GM03348 (cell line): ENCODE data around the gene MCUB.
A peak's percentile ranks its signal among the peaks of the same experiment; 100 is the strongest.
"Not testable (repeated sequence)": the region's sequence is repeated elsewhere in the genome, so short reads cannot be mapped to it uniquely, and the experiment has no call there.

Source experiments
- DNase-seq: peaks from one replicate; pipeline ENCODE4 v3.0.0; 2012; ENCODE audit warnings: low spot score

Gene MCUB, protein sequence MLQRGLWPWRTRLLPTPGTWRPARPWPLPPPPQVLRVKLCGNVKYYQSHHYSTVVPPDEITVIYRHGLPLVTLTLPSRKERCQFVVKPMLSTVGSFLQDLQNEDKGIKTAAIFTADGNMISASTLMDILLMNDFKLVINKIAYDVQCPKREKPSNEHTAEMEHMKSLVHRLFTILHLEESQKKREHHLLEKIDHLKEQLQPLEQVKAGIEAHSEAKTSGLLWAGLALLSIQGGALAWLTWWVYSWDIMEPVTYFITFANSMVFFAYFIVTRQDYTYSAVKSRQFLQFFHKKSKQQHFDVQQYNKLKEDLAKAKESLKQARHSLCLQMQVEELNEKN

DNA sequence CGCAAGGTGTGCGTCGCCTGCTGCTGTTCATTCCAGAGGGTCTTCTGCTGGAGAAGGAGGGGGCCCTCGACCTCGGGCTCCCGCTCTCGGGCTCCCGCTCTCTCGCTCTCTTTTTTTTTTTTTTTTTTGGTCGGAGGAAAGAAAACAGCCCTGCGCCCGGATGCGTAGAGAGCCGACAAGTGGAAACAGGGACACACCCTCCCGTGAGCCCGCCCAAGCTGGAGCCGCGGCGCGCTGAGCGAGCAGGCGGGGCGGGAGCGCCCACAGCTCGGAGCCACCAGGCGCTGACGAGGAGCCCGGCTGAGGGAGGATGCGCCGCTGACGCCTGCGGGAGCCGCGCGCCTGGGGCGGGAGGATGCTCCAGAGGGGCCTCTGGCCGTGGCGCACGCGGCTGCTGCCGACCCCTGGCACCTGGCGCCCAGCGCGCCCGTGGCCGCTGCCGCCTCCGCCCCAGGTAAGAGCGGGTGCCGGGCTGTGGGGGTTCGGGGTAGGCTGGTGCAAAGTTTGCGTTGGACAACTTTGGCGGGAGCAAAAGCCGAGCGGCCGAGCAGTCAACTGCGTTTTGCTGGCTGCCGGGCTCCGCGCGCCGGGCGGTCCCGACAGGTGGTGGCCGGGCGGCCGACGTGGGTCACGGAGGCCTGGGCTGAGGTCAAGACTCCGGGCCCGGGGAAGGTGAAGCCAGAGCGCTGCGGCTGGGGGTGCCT lies at the start of gene MCUB:
MCUB (plus strand) TSS at position 264 of the 704 bp plus-strand sequence; CDS start at position 356, 92 bp downstream.
- peak; percentile 96 for DNase-seq

DNA sequence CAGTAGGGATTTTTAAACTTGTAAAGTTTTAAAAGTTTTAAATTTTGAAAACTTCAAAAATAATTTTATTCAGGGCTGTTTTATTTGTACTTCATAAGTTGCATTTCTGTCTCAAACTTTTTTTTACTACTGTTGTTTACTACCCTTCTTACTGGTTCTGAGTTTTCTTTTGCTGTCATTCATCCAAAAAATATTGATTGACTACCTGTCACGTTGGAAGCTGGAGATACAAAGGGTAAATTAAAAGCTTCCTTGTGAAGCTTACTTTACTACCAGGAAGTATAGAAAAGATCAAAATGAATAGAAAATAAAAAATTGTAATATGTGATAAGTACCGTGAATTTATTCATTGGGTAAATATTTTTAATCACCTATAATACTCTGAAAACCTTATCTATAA lies 49.4 kb upstream of the MCUB start:
- DNase-seq, result no peak

DNA sequence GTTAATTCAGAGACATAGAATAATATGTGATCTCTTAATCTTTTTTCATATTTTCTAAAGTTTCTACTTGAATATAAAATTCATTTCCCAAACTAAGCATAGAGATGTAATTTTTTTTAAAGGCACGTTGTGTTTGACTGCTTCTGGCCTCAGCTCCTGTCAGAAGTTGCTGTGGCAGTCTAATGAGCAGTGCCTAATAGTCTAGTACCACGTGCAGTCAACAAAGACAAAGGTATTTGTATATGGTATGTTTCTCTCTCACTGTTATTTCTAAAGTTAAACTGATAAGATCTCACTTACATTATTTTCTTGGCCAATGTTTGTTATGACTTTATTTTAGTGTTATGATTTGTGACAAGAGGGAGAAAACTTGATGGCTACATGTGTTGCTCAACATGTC lies 48.6 kb upstream of the MCUB start:
- no peak for DNase-seq

DNA sequence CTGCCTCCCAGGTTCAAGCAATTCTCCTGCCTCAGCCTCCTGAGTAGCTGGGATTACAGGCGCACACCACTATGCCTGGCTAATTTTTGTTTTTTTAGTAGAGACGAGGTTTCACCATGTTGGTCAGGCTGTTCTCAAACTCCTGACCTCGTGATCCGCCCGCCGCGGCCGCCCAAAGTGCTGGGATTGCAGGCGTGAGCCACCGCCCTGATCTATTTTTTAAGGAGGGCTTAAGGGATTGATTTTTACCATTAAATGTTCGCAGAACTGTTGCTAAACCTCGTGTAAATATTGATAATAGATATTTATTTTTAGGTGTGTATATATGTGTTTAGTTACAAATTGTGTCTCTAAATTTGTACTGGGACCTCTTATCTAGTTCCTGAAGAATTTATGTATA lies 46.7 kb upstream of the MCUB start:
- not testable (repeated sequence) for DNase-seq

DNA sequence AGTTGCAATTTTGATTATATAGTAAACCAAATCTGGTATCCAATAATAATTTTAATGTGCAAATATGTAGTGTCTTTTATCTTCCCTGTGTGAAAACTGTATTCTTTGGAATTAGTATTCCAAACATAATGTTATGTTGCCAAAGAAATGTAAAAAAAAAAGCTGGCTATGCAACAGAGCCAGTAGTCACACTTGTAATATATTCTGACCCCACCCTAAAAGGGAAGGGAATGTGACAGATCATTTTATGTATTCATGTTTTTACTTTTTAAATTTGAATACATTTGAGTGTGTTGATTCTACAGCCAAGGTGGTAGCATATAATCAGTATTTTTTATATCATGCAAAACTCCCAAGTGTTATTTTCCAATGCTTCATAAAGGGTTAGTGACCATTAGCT lies 27.9 kb upstream of the MCUB start:
- no peak for DNase-seq

DNA sequence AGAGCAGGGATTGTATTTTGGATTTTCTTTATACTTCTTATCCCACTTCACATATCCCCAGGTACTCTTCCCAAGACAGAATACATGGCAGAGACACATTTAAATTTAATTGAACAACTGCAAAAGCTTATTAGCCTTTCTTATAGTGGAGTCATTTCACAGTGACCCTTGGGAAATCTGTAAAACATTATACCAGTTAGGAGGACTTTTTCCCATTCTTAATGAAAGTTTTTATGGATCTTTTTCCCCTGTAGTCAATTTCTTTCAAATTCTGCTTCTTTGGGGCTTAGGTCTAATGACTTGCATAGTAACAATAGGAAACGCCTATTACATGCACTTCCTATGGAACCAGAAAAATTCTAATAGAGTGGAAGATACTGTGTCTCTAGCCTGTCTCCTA lies 14.6 kb upstream of the MCUB start:
- DNase-seq, result no peak

DNA sequence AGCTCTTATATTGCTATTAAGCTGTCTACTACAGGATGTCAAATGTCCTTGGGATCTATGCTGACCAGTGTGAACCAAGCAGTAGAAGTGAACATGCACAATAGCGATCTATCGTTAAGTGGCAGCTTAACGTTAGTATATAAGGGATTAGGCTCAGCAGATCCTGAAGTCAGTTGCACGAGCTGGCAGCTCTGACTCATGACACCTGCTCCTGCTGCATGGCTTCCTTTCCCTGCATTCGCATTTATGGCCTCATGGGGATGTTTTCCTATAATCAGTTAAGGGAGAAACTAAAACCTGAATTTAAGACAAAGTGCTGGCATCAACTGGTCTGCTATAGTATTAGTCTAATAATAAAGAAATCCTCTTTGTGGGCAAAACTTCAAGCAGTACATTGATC lies 12.7 kb upstream of the MCUB start:
- no peak for DNase-seq

DNA sequence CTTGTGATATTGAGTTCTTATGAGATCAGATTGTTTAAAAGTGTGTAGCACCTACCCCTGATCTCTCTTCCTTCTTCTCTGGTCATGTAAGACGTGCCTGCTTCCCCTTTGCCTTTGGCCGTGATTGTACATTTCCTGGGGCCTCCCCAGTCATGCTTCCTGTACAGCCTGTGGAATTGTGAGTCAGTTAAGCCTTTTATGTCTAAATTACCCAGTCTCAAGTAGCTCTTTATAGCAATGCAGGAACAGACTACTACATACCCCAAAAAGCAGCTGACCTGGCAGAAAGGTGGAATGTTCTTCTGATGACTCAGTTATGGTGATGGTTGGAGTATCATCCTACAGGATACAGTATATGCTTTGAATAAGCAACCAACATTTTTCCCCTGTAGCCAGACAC lies 11.4 kb upstream of the MCUB start:
- peak; percentile 42 for DNase-seq

DNA sequence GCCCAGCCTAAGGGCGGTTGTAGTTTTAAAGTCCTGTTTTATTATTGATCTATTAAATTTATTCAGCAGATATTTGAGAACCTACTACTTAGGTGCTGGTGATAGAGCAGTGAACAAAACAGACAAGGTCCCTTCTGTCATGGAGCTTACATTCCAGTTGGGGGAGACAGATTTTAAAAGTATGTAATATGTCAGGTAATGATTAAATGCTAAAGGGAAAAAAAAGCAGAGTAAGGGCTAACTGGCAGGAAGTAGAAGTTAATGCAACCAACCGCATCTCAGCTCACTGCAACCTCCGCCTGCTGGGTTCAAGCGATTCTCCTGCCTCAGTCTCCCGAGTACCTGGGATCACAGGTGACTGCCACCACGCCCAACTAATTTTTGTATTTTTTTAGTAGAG lies 7.8 kb upstream of the MCUB start:
- no peak for DNase-seq

DNA sequence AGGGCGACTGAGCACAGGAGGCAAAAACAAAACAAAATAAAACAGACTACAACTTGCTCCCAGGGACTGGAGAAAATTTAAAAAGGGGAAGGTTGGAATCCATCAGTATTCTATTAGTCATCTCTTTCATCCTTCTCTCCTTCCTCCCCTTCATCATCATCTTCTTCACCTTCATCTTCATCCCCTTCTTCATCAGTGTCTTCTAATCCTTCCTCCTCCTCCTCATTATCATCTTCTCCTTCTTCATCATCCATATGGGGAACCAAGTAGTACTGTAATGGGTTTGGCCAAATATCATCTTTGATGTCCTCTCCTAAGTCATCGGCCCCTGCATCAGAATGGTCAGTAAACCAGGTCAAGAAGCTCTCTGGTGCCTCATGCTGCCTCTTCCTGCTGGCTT lies 6.9 kb upstream of the MCUB start:
- DNase-seq, result no peak

DNA sequence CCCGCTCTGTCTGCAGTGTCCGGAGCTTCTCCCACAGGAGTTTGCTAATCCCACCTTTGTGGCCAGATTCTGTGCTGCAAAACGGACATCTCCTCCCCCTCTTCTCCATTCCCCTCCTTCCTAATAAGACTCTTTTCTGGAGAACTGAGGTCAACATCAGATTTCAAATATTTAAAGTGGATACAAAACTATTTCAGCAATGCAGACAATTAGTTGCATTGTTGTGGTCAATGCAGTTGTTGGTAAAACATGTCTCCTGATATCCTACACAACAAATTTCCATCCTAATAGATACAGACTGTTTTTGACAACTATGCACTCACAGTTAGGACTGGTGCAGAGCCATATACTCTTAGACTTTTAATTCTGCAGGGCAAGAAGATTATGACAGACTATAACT lies 5.1 kb upstream of the MCUB start:
- DNase-seq, result peak; percentile 6

DNA sequence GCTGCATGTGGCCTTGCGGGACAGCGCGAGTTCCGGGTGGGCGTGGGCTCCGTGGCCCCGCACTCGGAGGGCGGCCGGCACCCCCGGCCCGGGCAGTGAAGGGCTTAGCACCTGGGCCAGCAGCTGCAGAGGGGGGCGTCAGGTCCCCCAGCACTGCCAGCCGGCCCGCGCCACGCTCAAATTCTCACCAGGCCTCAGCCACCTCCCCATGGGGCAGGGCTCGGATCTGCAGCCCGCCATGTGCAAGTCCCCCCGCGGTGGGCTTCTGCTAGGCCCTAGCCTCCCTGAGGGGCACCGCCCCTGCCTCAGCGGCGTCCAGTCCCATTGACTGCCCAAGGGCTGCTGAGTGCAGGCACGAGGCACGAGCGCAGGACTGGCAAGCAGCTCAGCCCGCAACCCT lies 2.6 kb upstream of the MCUB start:
- no peak for DNase-seq

DNA sequence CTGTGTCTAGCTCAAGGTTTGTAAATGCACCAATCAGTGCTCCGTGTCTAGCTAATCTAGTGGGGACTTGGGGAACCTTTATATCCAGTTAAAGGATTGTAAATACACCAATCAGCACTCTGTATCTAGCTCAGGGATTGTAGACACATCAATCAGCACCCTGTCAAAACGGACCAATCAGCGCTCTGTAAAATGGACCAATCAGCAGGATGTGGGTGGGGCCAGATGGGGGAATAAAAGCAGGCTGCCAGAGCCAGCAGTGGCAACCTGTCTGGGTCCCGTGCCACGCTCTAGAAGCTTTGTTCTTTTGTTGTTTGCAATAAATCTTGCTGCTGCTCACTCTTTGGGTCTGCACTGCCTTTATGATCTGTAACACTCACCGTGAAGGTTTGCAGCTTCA lies 2.0 kb upstream of the MCUB start:
- DNase-seq, result not testable (repeated sequence)

DNA sequence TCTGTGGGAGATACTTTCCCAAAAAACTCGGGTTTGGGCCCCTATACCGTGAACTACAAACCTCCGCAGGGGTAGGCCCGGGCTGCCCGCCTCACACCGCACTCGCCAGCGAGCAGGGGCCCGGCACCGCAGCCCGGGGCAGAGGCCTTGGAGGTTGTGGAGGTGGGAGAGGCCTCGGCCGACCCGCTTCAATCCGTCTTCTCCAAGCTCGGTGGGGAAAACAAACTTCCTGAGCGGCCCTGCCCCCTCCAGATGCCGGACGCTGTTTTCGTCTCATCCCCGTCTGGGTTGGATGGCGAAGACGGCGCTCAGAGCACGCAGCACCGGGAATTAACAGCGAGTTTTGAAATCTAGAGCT lies 442 bp upstream of the MCUB start:
- peak; percentile 70 for DNase-seq

DNA sequence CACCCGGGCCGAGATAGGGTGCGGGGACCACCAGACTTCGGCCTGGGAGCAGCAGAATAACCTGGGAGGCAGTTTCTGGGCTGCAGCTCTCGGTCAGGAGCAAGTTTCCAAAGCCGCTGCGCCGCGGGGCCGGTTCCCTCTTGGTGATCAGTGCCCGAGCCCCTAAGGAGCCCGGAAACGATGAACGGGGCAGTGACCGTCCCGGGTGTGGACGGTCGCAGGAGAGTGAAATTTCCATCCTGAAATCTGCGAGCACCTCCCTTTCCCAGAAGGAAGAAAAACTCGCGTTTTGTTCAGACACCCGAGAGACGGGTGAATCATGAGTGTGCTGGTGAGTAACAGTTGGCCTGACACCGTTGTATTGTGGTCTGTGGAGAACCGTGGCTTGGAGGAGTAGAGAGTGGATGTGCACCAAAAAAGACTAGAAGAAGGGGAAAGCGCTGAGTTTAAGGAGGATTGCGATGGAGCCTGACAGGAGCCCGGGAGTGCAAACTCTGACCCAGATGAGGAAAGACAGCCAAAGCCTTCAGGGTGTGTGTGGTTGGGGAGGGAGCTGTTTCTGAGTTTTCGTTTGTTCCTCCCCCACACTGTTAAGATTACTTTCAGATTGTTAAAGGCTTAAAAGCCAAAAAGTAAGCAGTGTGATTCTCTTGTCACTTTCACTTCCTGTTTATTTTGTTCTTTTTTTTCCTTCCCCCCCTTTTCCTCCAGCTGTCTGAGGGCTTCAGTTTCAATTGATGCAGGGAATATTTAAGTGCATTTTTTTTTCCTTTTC lies 828 bp downstream of the MCUB start:
- DNase-seq, result peak; percentile 83

DNA sequence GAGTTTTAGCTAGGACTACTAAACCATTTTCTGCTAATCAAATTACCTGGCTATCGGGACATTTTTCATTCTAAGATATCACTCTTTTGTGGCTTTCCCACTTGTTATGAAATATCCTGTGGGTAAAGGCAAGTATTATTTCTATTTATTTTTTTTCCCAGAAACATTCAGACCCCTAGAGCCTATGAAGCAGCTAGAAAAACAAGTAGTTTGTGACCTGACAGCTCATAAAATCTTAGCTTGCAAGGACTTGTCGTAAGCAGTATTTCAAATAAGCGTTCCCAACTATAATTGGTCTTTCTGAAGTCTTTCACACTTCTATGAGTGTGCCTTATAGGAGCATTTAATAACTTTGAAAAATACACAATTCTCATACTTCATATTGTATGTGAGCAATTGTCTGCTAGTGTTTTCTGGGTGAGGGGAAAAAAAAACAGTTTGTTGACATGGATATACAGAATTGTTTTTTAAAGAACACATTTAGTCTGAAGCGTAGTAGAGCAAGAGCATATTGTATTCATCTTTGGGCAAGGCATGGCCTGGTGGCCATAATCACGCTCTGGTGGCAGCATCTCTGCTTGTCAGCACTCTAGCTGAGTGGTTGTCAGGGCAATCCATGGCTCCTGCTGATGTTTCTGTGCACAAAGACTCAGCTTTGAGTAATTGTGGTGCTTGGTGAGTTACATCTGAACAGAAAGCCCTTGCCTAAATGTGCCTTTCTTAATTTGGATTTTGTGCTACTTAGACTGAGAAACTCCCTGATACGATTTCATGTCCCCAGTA lies 2.6 kb downstream of the MCUB start:
- no peak for DNase-seq

DNA sequence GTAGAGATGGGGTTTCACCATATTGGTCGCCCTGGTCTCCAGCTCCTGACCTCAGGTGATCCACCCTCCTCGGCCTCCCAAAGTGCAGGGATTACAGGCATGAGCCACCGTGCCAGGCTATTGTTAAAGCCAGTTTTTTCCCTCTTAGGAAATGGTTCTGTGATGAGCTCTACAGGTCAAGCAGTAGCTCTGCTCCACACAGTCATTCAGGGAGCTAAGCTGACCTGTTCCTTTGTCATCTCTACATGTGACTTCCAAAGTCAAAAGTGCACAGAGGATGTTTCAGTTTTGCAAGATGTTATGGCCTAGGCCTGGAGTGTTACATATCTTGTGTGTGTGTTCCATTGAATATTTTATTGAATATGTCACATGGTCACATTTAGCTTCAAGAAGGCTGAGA lies 11.4 kb downstream of the MCUB start:
- no peak for DNase-seq

DNA sequence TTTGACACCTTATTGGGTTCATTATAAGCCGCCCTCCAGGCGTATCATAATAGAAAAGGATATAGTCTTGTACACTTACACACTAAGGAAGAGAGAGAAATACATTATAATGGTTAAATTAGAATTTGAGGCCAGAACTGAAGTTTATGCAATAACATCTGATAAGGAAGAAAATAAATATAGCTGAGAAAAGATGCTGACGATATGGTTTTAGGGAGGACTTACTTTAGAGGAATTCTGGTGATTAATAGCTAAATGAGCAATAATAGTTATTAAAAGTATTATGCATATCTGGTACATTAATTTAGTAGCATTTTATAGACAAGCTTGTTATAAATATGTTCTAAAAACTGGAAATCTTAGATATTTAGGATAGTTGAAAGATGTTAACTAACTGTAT lies 12.1 kb downstream of the MCUB start:
- no peak for DNase-seq

DNA sequence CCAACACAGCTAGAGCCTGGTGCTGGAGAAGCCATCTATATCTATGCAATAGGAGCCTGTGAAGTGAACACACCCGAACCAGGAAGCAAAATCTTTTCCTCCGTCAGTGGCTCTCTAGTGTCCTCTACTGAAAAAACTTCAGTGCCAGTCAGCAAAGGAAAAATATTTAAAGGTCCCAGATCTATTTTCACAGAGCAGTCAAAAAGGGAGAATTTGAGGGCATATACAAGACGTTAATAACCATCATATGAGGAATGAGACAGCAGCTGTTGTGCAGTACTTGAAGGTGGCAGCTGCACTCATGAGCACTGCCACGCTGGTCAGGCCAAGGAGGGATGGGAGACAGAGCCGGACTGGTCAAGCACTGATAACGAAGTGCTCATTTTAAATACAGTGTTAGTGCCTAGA lies 14.4 kb downstream of the MCUB start:
- no peak for DNase-seq

DNA sequence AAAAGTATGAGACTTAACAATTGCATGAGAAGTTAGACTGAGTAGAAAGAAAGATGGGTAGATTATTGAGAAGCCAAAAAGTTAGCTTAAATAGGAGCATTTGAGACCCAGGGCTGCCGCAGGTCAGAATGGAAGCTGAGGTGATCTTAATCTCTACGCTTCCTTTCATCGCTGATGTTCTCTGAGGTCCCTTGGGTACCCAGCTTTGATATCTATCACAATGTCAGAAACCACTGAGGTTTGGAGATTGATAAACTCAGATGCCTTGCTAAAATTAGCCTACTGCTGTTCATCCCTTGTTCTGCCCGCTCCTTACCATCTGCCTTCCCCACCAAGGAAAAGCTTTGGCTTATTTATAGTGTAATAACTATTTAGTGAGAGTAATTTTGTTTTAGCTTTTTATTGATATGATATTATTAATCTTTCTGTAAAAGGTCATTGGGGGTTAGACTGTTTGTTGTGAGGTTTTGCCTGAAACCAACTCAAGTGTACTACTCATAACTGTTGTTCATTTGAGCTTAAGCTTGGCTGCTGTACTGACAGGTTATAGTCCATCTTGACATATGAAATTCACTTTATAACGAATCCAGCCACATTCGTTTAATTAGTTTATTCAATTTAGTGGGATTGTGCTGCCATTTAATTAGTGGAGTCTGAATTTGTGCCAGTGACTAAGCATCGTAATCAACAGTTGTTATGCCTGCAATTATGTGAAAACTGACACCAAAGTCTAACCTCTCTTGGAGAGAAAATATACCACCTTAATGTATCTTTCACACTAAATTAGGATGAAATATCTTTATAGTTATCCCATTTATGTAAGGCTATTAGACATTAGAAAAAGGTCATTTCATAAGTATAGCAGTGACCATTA lies 15.1 kb downstream of the MCUB start:
- DNase-seq, result no peak

DNA sequence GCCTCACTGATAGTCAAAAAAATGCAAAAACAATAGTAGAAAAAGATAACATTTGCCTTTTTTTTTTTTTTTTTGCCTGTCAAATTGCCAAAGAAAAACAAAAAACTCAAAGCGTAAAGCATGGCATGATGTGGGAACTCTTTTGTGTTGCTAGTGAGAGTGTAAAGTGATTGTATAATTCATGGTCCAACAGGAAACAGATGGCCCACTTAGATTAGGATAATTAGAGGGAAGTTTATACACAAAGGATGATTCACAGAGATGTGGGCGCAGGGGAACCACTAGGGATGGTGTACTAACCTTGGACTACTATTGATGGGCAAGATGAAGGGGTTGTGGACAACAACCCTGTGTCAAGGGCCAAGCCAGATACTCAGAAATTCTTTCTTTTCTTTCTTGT lies 16.4 kb downstream of the MCUB start:
- no peak for DNase-seq
